ENCODE results near the gene ASTN2. TPM values are rescaled to one million over a fixed set of nuclear protein-coding genes. Genes with fewer than 3 reads are reported as not detected.
A peak's percentile ranks its signal among the peaks of the same experiment; 100 is the strongest.

Gene ASTN2
- polyA plus RNA-seq, 2 of the 4 experiments (the other 2 are of a cell fraction), result 5.8 to 11.6 TPM

GRCh38 chr9:116520218-116520617 is 894.6 kb downstream of the ASTN2 start:
- Histone ChIP-seq H3K4me3 (no peak overlapping the region), H3K4me2 (no peak overlapping the region), H3K4me1 (peaks cover 8% of the 10 kb centered on the region; the same call in 2 of the 3 replicates), H3K27ac (no peak overlapping the region), H3K9me3 (peaks cover 20% of the 10 kb centered on the region)
- no peak for FAIRE-seq
- 80% methylated on average over 2 of the region's 2 CpGs for WGBS (ENCODE audit: missing lambda C conversion rate)
- DNase-seq (ENCODE audit: low read depth in 1 of 2, low spot score in 1 of 2), result no peak
- POLR2A ChIA-PET, result no interaction called here
- CTCF ChIA-PET, result no interaction called here
- no peak for TF ChIP-seq EHMT2 (IDR thresholded peaks at IDR 0.05; ENCODE audit: low read depth)
- no peak for TF ChIP-seq PBX3 (IDR thresholded peaks at IDR 0.05)
- TF ChIP-seq USF2 (IDR thresholded peaks at IDR 0.05), result peak; percentile 34; the same call in 1 of the 2 replicates
- ATAC-seq, result no peak

GRCh38 chr9:116516456-116516855 is 898.4 kb downstream of the ASTN2 start:
- no peak for ATAC-seq
- no peak for DNase-seq (ENCODE audit: low read depth in 1 of 2, low spot score in 1 of 2)
- H3K9me3 ChIP-seq, result peaks cover 28% of the 10 kb centered on the region
- H3K4me3 ChIP-seq, result no peak overlapping the region
- no peaks in the 10 kb centered on the region for H3K4me1 ChIP-seq
- TF ChIP-seq POLR2AphosphoS2 (conservative IDR thresholded peaks at IDR 0.05; ENCODE audit: low read length) (no peak), GATA3 (IDR thresholded peaks at IDR 0.05; ENCODE audit: borderline replicate concordance) (no peak), FOSL2 (IDR thresholded peaks at IDR 0.05) (no peak), FOSL2 (CRISPR knock-in tag; IDR thresholded peaks at IDR 0.05) (no peak), FOSB (CRISPR knock-in tag; IDR thresholded peaks at IDR 0.05) (no peak), BCL3 (IDR thresholded peaks at IDR 0.05) (no peak), PBX3 (IDR thresholded peaks at IDR 0.05) (no peak), POLR2A (IDR thresholded peaks at IDR 0.05; ENCODE audit: low read length) (no peak), USF2 (IDR thresholded peaks at IDR 0.05) (no peak), MYC (IDR thresholded peaks at IDR 0.05; ENCODE audit: borderline replicate concordance, low read length) (no peak), SMC3 (IDR thresholded peaks at IDR 0.05) (no peak), RARB (CRISPR knock-in tag; IDR thresholded peaks at IDR 0.05) (no peak), HMGXB4 (CRISPR knock-in tag; IDR thresholded peaks at IDR 0.05; ENCODE audit: borderline replicate concordance) (no peak), SREBF2 (IDR thresholded peaks at IDR 0.05) (no peak), BHLHE40 (IDR thresholded peaks at IDR 0.05; ENCODE audit: low read depth, low read length) (no peak), CHD4 (IDR thresholded peaks at IDR 0.05; ENCODE audit: borderline replicate concordance) (no peak), REST (IDR thresholded peaks at IDR 0.05) (no peak)
- CTCF ChIA-PET, result interaction anchor here (0.6 to 1.8 kb wide), 3 partner anchors 19 to 61 kb away, joined by 3 to 4 read pairs (median 4); no protein-coding TSS in a partner anchor
- POLR2A ChIA-PET, result no interaction called here
- WGBS (ENCODE audit: missing lambda C conversion rate), result 38% methylated on average over 1 of the region's 1 CpG
- no peak overlapping the region for H3K4me2 ChIP-seq
- peak overlapping the region in 1 of 2 experiments; percentile 29; a peak in 3 of 6 replicates for H3K27ac ChIP-seq
- FAIRE-seq, result no peak
